RPMI8226 (cell line): ENCODE data around the gene GRB2.
"Not testable (repeated sequence)": the region's sequence is repeated elsewhere in the genome, so short reads cannot be mapped to it uniquely, and the experiment has no call there.

ENCODE experiments used
- DNase-seq: peaks from one replicate; pipeline ENCODE4 v3.0.0-alpha.2; 2015

GRB2 gene

GRCh38 chr17:75384751-75385150 is 20.7 kb downstream of the GRB2 start:
- no peak for DNase-seq

DNA sequence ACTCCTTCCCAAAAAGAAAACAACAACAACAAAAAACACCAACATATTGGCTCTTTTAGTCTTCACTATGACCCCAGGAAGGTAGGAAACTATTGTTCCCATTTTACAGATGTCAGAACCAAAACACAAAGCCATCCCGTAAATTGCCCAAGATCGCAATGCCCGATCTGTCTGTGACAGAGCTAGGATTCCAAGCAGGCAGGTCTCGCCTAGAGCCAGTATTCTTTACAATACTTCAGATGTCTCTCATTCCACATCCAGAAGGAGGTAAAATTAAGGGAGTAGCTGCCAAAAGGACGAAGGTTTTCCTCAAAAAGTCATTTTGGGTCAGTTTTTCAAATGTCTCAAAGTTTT is 21.7 kb downstream of the GRB2 start:
- no peak for DNase-seq

- no peak for DNase-seq
Observed at GRCh38 chr17:75380750-75381149, 24.7 kb downstream of the GRB2 start.

- no peak for DNase-seq
Observed at GRCh38 chr17:75380315-75380714, 25.2 kb downstream of the GRB2 start.

- DNase-seq, result not testable (repeated sequence)
Observed at GRCh38 chr17:75379426-75379825, 26.1 kb downstream of the GRB2 start.

- no peak for DNase-seq
Observed at GRCh38 chr17:75373280-75373679, 32.2 kb downstream of the GRB2 start.

GRCh38 chr17:75371981-75372380 is 33.5 kb downstream of the GRB2 start:
- no peak for DNase-seq

GRCh38 chr17:75371339-75371738 is 34.1 kb downstream of the GRB2 start:
- no peak for DNase-seq

- DNase-seq, result no peak
Observed at GRCh38 chr17:75370286-75370915, 35.1 kb downstream of the GRB2 start.

DNA sequence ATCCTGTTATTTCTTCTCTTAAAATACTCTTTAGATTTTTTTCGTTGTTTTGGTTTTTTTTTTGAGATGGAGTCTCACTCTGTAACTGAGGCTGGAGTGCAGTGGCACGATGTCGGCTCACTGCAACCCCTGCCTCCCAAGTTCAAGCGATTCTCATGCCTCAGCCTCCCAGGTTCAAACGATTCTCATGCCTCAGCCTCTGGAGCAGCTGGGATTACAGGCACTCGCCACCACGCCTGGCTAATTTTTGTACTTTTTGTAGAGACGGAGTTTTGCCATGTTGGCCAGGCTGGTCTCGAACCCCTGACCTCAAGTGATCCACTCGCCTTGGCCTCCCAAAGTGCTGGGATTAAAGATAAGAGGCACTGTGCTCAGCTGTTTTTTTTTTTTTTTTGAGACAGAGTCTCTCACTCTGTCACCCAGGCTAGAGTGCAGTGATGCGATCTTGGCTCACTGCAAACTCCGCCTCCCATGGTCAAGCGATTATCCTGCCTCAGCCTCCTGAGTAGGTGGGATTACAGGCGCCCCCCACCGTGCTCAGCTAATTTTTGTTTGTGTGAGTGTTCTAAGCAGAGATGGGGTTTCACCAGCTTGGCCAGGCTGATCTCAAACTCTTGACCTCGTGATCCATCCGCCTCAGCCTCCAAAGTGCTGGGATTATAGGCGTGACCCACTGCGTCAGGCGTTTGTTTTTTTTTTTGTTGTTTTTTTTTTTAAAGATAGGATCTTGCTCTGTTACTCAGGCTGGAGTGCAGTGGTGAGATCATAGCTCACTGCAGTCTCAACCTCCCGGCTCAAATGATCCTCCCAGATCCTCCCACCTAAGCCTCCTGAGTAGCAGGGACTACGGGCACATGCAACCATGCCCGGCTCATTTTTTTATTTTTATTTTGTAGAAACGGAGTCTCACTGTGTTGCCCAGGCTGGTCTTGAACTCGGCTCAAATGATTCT is 37.4 kb downstream of the GRB2 start:
- not testable (repeated sequence) for DNase-seq

GRCh38 chr17:75367312-75367711 is 38.2 kb downstream of the GRB2 start:
- DNase-seq, result no peak

DNA sequence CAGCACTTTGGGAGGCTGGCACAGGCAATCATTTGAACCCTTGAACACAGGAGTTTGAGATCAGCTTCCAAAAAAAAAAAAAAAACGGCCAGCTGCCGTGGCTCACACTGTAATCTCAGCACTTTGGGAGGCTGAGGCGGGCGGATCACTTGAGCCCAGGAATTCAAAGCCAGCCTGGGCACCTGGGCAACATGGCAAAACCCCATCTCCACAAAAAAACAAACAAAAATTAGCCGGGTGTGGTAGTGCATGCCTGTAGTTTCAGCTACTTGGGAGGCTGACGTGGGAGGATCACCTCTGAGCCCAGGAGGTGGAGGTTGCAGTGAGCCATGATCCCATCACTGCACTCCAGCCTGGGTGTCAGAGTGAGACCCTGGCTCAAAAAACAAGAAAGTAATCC is 39.0 kb downstream of the GRB2 start:
- no peak for DNase-seq

- DNase-seq, result no peak
Observed at GRCh38 chr17:75365931-75366275, 39.6 kb downstream of the GRB2 start.

GRCh38 chr17:75365009-75365930 is 40.2 kb downstream of the GRB2 start:
- no peak for DNase-seq

DNA sequence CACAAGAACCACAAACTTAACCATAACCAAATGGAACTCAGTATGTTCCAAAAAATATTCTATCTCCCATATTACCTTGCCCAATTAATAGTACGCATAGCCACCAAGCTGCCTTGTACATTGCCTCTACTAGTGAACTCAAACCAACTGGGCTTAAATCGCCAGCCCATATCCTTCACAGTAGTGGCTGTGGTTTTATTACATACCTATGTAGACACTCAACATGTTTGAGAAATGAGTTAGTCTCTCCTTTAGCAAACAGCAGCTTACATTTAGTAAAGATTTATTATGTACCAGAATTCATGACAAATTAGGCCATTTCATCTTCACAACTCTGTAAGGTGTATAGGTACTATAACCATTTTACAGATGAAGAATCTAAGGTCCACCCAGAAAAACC is 41.4 kb downstream of the GRB2 start:
- no peak for DNase-seq

GRCh38 chr17:75361996-75362395 is 43.5 kb downstream of the GRB2 start:
- DNase-seq, result no peak

DNA sequence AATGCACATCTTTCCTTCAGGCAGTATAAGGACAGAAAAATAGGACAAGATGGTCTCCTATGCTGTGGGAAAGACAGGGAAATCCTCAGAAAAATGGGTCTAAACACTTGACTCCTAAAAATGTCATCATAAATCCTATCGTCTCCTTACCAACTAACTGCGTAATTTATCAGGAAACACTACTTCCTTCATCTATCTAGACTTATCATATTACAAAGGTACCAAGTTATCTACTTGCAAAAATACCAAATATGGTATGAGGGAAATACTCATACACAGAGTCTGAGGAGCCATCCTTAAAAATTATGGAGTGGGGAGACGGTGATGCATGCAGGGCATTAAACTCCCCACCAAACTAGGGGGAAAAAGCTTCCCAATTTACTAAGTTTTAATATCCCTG is 44.1 kb downstream of the GRB2 start:
- no peak for DNase-seq

GRCh38 chr17:75356260-75356937 is 49.1 kb downstream of the GRB2 start:
- DNase-seq, result no peak

GRCh38 chr17:75353176-75353575 is 52.3 kb downstream of the GRB2 start:
- no peak for DNase-seq

DNA sequence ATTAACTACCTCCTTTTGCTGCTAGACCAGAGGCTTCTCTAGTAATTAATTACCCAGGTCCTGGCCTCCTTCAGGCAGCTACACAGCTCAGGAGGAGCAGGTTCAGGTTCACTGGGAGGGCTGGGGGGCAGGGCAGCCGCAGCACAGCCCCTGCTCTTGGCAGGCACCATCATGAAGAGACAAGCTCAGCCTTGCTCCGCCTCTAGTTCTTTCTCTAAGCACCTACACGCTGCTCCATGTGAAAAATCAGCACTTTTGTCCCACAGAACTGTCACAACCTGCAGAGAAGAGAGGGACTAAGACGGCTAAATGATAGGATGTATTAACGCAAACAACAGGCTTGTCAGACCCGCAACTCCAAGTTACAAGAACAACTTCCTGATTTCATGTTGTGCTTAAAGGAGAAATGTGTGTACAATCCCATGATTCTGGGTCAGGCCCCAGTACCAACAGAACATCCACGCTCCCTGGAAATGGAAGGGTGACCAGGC is 53.4 kb downstream of the GRB2 start:
- DNase-seq, result no peak

- DNase-seq, result no peak
Observed at GRCh38 chr17:75350706-75351105, 54.8 kb downstream of the GRB2 start.

DNA sequence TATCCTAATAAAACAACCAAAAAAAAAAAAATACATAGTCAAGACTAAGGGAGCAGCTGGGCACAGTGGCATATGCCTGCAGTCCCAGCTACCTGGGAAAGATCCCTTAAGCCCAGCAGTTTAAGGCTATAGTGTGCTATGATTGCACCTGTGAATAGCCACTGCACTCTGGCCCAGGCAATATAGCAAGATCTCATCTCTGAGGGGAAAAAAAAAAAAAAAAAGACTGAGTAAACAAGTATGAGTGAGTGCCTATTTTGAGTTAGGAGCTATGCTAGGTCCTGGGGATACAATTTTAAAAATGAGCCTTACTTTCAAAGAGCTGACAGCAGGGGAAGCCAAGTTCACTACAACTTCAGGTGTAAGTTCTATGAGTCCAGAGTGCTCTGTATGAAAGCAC is 55.4 kb downstream of the GRB2 start:
- no peak for DNase-seq

DNA sequence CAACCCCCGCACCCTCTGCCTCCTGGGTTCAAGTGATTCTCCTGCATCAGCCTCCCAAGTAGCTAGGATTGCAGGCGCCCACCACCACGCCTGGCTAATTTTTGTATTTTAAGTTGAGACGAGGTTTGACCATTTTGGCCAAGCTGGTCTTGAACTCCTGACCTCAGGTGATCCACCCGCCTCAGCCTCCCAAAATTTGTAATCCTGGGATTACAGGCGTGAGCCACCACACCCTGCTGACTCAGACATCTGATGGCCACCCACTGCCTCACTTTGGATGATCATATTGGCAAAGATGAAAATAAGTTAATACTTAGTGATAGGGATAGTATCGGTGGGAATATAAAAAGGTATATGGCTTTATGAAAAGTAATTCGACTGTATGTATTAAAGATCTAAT is 55.9 kb downstream of the GRB2 start:
- no peak for DNase-seq
